Hepatocyte (in vitro differentiated cells): ENCODE measurements around the gene ITGBL1.

Source experiments
- EZH2 ChIP-seq: fragments of 200-600 bp; sonication (generic); IDR thresholded peaks from 2 replicates; pipeline ENCODE4 v1.6.1; 2016; ENCODE audit warnings: antibody characterized with exemption, mild to moderate bottlenecking, borderline replicate concordance
- TF ChIP-seq, protein P1 (sequence below): fragments of 200-600 bp; sonication (generic); IDR thresholded peaks from 2 replicates; pipeline ENCODE4 v1.5.1; 2016; ENCODE audit warnings: antibody characterized with exemption, mild to moderate bottlenecking; ENCODE audit not compliant: poor library complexity

DNA sequence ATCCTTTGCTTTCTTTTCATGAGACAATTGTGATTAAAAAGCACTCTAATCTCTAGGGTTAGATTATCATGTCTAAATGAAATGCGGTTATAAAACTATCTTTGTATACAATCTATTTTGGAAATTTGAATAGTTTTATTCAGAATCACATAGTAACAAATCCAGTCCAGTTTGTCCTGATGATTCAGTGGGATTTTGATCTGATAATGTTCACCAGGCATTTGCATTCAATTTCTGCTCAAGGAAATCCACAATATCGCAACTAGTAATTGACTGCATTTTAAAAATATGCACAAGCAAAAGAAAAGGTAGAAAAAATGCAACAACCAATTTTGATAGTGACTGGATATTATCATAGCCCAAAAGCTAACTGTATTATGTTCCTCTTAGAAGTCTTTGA, 63.8 kb downstream of the ITGBL1 start:
- TF ChIP-seq, protein P1, sequence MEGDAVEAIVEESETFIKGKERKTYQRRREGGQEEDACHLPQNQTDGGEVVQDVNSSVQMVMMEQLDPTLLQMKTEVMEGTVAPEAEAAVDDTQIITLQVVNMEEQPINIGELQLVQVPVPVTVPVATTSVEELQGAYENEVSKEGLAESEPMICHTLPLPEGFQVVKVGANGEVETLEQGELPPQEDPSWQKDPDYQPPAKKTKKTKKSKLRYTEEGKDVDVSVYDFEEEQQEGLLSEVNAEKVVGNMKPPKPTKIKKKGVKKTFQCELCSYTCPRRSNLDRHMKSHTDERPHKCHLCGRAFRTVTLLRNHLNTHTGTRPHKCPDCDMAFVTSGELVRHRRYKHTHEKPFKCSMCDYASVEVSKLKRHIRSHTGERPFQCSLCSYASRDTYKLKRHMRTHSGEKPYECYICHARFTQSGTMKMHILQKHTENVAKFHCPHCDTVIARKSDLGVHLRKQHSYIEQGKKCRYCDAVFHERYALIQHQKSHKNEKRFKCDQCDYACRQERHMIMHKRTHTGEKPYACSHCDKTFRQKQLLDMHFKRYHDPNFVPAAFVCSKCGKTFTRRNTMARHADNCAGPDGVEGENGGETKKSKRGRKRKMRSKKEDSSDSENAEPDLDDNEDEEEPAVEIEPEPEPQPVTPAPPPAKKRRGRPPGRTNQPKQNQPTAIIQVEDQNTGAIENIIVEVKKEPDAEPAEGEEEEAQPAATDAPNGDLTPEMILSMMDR = no peak
- no peak for TF ChIP-seq EZH2
